ENCODE data around the gene EGF. TPM values are rescaled to one million over a fixed set of nuclear protein-coding genes. Genes with fewer than 3 reads are reported as not detected.

EGF gene
- total RNA-seq, 1 experiment from 2014 or later, result 0.63 TPM

DNA sequence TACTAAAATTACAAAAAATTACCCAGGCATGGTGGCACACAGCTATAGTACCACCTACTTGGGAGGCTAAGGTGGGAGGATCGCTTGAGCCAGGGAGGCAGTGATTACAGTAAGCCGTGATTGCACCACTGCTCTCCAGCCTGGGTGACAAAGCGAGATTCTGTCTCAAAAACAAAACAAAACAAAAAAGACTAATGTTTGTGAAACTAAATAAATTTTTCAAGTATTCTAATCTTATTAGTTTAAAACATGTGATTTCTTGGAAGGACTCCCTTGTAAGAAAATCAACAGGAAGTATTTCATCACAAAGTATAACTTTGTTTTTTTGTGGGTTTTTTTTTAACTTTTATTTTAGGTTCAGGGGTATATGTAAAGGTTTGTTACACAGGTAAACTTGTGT is 89.6 kb downstream of the EGF start:
- Histone ChIP-seq H3K4me3 (no peak overlapping the region), H3K27me3 (no peaks in the 10 kb centered on the region)

DNA sequence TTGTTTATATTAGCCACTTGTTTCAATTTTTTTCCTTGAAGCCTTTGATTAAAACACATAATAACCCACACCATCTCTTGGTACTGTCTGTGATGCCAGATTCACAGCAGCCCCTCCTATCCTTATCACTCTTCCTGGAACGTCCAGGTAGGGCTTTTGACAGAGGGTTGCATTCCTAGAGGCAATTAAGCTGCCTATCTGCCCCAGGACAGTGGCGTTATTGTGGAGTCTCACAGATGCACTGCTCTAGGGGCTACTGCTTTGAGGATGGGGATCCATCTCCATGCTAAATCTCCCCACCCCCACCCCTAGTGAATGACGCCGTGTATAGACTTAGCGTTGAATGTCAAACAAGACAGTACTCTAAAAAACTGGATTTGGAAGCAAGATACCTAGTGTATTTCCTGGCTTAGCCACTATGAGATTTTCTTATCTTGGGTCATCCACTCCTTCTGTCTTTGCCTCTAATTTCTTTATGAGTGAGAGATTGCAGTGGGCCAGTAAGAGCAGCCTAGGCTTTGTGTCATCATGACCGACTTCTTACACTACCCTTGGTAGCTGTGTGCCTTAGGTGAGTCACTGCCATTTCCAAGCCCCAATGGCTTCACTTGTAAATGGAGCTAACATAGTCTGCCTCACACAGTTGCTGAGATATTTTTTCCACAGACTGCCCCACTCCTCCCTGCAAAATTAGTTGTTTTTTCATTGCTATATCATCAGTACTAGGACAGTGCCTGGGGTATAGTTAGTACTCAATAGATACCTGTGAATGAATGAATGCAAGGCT is 90.9 kb downstream of the EGF start:
- no peaks in the 10 kb centered on the region for H3K27me3 ChIP-seq
- DNase-seq, result no peak
- H3K9me3 ChIP-seq, result no peaks in the 10 kb centered on the region
- H3K36me3 ChIP-seq, result no peaks in the 10 kb centered on the region
- no peak overlapping the region for H3K4me3 ChIP-seq

More for the DNA sequence above, 89.6 kb downstream of the EGF start:
- Histone ChIP-seq H3K9me3 (no peaks in the 10 kb centered on the region), H3K36me3 (no peaks in the 10 kb centered on the region)
- DNase-seq, result no peak

DNA sequence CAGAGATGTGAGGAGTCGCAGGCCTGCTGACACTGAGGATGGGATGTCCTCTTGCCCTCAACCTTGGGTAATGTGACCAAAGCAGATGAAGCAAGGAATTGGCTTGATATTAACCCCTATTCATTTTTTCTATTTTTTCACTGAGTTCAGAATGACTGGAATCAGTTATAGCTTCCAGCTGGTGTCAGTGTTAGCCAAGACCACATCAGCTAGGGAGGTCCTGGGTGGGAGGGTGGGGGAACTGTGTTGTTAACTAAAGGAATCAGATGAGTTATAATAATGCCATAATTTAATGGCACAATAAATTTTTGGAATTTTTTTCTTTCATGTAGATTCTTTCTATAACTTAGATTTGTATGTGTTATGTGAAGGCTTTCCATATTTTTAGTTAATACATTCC is 91.9 kb downstream of the EGF start:
- Histone ChIP-seq H3K4me3 (no peak overlapping the region), H3K9me3 (no peaks in the 10 kb centered on the region), H3K36me3 (no peaks in the 10 kb centered on the region), H3K27me3 (no peaks in the 10 kb centered on the region)
- DNase-seq, result no peak

DNA sequence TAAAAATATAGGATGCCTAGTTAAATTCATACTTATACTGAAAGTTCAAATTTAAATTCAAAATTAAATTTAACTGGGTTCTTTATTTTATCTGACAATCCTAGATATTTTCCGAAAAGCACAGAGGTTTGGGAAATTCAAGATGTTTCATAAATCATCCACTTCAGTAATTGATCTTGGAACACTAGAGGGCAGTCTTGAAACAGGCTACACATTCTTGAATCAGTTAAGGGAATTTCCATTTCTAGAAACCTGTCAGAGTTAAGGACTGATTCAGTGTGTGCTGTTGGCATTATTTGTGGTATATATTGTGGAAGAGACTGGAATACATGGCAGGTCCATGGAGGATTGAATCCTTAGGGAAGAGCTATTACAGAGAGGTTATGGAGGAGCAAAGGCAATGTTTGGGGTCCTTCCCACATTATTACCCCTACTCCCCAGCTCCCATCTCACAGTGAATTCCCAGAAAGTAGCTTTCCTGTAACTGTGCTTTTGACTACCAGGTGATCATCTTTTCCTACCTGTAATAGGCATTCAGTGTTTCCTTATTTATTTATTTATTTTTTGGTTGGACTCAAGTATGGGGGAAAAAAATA is 92.9 kb downstream of the EGF start:
- Histone ChIP-seq H3K36me3 (no peaks in the 10 kb centered on the region), H3K4me3 (no peak overlapping the region), H3K9me3 (no peaks in the 10 kb centered on the region), H3K27me3 (no peaks in the 10 kb centered on the region)
- no peak for DNase-seq

DNA sequence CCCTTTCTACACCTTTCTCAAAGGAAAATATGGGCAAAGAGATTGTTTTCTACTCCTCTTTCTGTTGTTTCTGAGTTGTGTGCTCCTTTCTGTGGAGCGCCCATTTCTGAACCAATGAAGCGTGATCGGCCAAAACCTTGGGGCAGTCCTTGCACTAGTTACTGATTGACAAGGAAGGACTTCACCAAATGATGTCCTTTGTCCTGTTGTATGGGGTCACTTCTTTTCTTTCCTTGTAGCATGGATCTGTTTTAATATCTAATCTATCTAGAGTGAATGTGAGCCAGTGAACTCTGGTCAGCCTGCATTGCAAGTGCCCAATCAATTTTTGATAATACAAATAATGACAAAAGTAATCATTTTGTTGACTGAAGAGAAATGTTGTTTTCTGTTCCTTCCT is 94.5 kb downstream of the EGF start:
- Histone ChIP-seq H3K4me3 (no peak overlapping the region), H3K36me3 (no peaks in the 10 kb centered on the region), H3K9me3 (no peaks in the 10 kb centered on the region), H3K27me3 (no peaks in the 10 kb centered on the region)
- no peak for DNase-seq

DNA sequence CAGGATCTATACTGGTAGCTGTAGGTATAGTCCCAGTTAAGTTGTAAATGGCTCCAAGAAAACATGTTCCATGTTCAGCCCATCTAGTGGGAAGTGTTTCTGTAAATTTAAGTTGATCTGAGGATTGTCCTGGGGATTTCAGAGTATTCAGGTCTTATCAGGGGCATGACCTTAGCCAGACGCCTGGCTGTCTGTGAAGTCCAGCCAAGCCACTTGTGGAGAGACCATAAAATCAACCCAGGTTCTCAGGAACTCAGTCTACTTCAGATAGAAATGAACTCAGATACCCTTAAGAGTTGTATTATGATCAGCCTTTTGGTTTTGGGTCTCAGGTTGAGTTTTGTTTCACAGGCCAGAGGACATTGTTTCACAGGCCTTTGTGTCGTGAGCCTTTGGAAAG is 95.9 kb downstream of the EGF start:
- Histone ChIP-seq H3K36me3 (no peaks in the 10 kb centered on the region), H3K27me3 (no peaks in the 10 kb centered on the region), H3K4me3 (no peak overlapping the region), H3K9me3 (no peaks in the 10 kb centered on the region)
- DNase-seq, result no peak

DNA sequence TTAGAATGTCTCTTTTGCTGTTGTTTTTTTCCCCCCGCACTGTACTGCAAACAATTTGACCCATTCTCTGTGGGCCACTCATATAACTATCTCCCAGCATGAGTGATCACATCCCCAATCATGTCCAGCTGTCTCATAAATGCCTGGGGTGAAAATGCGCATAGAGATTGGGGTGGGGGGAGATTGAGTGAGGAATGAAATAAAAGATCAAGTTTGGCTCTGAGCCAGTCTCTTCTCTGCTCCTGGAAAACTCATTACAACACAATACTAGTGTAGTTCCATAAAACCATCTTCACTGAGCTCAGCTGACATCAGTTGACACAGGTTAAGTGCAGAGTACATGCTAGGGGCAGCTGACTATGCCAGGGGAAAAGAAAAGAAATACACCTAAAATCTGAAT is 96.9 kb downstream of the EGF start:
- H3K27me3 ChIP-seq, result no peaks in the 10 kb centered on the region
- H3K4me3 ChIP-seq, result no peak overlapping the region
- DNase-seq, result no peak

DNA sequence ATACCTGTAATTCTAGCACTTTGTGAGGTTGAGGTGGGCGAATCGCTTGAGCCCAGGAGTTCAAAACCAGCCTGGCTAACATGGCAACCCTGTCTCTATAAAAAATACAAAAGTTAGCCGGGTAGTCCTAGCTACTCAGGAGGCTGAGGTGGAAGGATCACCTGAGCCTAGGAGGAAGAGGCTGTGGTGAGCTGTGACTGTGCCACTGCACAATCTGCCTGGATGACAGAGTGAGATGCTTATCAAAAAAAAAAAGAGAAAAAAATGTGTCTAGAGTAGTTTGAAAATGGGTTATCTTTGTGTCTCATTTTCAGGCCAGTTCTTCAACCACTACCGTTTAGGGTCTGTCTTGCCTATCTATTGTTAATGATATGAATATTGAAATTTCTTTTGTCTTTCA is 98.1 kb downstream of the EGF start:
- Histone ChIP-seq H3K4me3 (no peak overlapping the region), H3K9me3 (no peaks in the 10 kb centered on the region), H3K36me3 (no peaks in the 10 kb centered on the region), H3K27me3 (no peaks in the 10 kb centered on the region)
- DNase-seq, result no peak

More for the DNA sequence above, 96.9 kb downstream of the EGF start:
- Histone ChIP-seq H3K36me3 (no peaks in the 10 kb centered on the region), H3K9me3 (no peaks in the 10 kb centered on the region)

DNA sequence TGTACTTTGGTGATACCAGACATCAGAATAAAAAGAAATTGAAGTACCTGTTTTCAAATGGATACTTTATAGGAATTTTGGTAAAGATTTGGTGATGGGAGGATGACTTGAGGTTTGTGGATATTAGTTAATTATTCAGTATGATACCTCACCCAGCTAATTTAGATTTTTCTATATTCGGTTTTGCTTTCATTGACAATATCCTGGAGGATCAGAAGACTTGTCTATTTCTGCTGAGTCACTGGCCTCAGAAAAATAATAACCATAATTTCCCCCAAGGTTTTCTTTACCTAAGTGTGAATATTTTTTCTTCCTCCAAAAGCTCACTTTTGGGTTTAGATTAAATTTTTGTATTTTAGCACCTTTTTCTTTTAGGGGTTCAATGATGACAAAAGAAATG is 100.2 kb downstream of the EGF start:
- Histone ChIP-seq H3K36me3 (no peaks in the 10 kb centered on the region), H3K27me3 (no peaks in the 10 kb centered on the region), H3K9me3 (no peaks in the 10 kb centered on the region), H3K4me3 (no peak overlapping the region)
- no peak for DNase-seq

DNA sequence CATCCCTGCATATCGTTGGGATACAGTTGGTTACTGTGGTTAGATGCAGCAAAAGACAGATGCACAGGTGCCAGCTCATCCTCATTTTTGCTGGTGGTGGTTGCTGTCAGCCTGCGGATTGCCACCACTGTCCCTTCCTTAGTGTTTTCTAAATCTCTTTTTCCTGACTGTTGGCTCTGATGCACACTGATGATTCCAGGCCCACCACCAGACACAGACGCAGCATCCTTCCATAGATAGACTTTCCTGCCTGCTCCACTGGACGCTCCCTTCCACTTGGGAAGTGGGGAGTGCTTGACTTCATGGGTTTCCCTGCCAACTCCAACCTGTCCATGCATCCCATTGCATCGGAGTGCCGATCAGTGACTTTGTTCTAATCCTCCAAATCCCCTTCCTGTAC is 101.5 kb downstream of the EGF start:
- Histone ChIP-seq H3K9me3 (no peaks in the 10 kb centered on the region), H3K4me3 (no peak overlapping the region), H3K36me3 (no peaks in the 10 kb centered on the region), H3K27me3 (no peaks in the 10 kb centered on the region)
- no peak for DNase-seq

DNA sequence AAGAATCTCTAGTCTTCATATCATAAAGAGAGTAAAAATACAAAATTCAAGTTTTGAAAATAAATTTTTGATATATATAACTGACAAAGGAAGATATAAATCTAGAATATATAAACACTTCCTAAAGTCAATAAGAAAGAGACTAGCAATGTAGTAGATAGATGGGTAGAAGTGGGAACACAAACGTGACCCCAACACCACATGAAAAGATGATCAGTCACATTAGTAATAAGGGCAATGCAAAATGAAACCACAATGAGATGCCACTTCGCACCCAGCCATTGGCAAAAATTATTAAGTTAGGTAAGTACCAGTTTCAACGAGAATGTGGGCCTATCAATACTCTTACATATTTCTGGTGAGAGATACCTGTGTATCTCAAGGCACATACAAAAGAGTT is 106.5 kb downstream of the EGF start:
- no peak for DNase-seq
- Histone ChIP-seq H3K9me3 (no peaks in the 10 kb centered on the region), H3K36me3 (no peaks in the 10 kb centered on the region), H3K4me3 (no peak overlapping the region), H3K27me3 (no peaks in the 10 kb centered on the region)

DNA sequence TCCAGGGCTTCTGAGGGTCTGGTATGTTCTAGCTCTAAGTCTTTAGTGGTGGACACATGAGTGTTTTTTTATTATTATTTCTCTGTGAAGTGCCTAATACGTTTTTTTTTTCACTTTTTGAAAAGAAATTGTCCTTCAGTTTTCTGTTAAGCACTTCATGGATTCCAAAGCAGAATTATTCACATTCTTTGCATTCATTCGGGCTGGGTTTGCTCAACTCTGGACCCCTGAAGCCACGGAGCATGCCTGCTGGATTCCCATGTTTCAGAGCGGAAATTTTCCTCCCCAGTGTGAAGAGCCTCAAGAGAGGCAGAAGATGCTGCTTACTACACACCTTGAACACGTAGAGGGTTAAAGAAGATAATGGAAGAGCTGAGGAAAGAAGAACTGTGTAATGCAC is 107.5 kb downstream of the EGF start:
- Histone ChIP-seq H3K4me3 (no peak overlapping the region), H3K36me3 (no peaks in the 10 kb centered on the region), H3K27me3 (no peaks in the 10 kb centered on the region), H3K9me3 (no peaks in the 10 kb centered on the region)
- DNase-seq, result no peak

DNA sequence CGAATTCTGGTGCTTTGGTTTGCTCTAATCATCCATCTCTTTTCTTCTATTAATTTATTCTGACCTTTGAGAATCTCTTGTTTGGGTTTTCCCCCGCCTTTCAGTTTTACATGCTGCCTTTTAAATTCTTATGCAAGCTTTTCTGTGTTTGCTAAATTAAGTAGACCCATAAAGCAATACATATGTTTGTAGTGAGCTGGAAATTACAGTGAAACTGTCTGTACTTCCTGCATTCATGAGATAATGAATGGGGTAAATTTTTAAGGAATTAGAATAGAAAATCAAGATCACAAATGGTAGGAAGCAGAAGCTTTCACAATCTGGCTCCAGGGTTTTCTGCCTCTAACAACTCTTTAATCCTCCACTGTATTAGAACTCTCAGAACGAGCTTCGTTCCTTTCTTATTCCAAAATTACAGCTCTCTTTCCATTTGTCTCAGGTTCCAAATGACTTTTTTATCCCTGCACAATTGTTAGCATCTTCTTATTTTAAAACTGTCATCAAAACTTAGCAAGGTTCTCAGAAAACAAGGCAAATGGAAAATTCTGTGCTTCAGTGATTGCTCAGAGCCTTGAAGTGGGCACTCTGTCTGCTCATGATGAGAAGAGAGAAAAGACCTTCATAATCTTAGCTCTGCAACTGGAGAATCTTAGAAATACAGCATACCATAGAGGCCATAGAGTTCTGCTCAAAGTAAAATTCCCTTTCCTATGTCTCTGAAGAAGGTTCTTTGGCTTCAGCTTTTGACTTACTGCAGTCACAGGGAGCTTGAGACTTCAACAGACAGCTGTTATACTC is 108.2 kb downstream of the EGF start:
- Histone ChIP-seq H3K36me3 (no peaks in the 10 kb centered on the region), H3K27me3 (no peaks in the 10 kb centered on the region), H3K4me3 (no peak overlapping the region), H3K9me3 (no peaks in the 10 kb centered on the region)
- DNase-seq, result no peak

DNA sequence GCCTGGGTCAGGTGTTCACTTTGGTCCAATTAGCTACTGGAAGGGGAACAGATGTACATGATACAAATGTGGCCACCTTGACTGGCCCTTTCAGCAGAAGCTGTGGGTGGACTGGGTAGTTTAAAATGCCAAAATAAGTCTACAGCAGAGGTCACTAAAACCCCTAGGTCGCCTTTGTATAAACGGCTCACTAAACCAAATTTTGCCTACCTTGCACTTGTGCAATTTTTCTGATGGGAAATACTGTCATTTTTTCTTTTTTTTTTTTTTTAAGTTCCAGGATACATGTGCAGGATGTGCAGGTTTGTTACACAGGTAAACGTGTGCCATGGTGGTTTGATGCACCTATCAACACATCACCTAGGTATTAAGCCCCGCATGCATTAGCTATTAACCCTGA is 109.8 kb downstream of the EGF start:
- no peak for DNase-seq
- no peaks in the 10 kb centered on the region for H3K27me3 ChIP-seq
- no peak overlapping the region for H3K4me3 ChIP-seq
- H3K36me3 ChIP-seq, result no peaks in the 10 kb centered on the region
- H3K9me3 ChIP-seq, result no peaks in the 10 kb centered on the region

DNA sequence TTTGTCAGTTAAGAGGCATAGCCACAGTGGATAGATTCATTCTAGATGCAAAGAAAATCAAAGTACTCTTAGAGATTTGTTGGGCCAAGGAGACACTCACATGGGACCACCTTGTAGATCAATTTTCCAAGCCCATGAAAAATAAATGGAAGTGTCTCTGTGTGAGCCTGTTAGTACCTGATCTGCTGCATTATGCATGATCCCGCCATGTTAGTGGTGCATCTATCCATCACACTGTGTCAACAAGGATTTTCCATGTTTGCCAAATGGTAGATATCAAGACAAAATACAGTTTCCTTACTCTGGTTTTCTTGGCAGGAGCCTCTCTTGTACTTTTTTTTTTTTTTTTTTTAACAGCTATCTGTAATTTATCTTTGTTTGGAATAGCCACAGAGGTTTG is 112.4 kb downstream of the EGF start:
- DNase-seq, result no peak
- H3K27me3 ChIP-seq, result no peaks in the 10 kb centered on the region
- H3K36me3 ChIP-seq, result no peaks in the 10 kb centered on the region
- no peaks in the 10 kb centered on the region for H3K9me3 ChIP-seq
- no peak overlapping the region for H3K4me3 ChIP-seq

DNA sequence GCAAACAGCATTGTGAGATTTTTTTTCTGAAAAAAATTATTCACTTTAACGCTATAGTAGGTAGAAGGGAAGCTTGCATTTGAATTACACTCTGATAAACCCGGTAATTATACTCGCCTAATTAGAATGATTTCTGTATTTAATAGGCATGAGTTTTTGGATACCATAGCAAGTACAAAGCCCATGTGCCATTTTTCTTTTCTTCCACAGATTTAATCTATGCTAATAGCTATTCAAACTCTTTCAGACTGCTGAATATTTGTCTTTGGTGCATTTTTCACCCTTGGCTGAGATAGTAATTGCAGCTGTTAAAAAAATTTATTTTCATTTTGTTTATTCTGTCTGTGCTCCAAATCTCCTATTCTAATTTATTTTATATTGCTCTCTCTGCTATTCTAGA is 113.0 kb downstream of the EGF start:
- Histone ChIP-seq H3K27me3 (no peaks in the 10 kb centered on the region), H3K4me3 (no peak overlapping the region), H3K9me3 (no peaks in the 10 kb centered on the region), H3K36me3 (no peaks in the 10 kb centered on the region)
- no peak for DNase-seq

DNA sequence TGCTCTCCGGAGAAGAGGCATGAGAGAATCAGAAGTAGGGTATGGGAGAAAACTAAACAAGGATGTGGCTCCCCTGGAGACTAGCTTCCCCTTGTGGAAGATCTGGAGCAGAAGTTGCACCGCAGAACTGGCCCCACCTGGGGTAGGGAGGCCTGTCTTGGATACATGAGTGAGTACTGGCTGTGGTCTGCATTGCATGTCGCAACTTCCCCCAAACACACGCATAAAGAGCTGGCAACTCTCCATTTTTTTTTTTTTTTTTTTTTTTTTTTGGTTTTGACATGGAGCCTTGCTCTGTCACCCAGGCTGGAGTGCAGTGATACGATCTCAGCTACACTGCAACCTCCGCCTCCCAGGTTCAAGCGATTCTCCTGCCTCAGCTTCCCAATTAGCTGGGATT is 119.9 kb downstream of the EGF start:
- no peak for DNase-seq
- H3K4me3 ChIP-seq, result no peak overlapping the region
- H3K27me3 ChIP-seq, result no peaks in the 10 kb centered on the region
- H3K9me3 ChIP-seq, result no peaks in the 10 kb centered on the region
- no peaks in the 10 kb centered on the region for H3K36me3 ChIP-seq
